D341Med (cell line): ENCODE measurements around the gene PDE6B.
A peak's percentile ranks its signal among the peaks of the same experiment; 100 is the strongest.
"Not testable (repeated sequence)": the region's sequence is repeated elsewhere in the genome, so short reads cannot be mapped to it uniquely, and the experiment has no call there.

Experiments used
- DNase-seq: peaks from one replicate; pipeline ENCODE4 v3.0.0; 2012; ENCODE audit warnings: low spot score

PDE6B gene

GRCh38 chr4:656436-657337, 31.3 kb downstream of the PDE6B start:
- DNase-seq = no peak

- no peak for DNase-seq
These were observed 32.0 kb downstream of the PDE6B start for GRCh38 chr4:657338-657833.

GRCh38 chr4:657834-658667, 32.7 kb downstream of the PDE6B start:
- no peak for DNase-seq

- DNase-seq = no peak
These were observed 33.6 kb downstream of the PDE6B start for GRCh38 chr4:658681-659667.

- no peak for DNase-seq
These were observed 34.5 kb downstream of the PDE6B start for GRCh38 chr4:659851-660250.

- no peak for DNase-seq
These were observed 35.0 kb downstream of the PDE6B start for GRCh38 chr4:660401-660800.

- no peak for DNase-seq
These were observed 35.9 kb downstream of the PDE6B start for GRCh38 chr4:661231-661630.

GRCh38 chr4:661881-662761, 36.7 kb downstream of the PDE6B start:
- DNase-seq = no peak

- no peak for DNase-seq
These were observed 37.7 kb downstream of the PDE6B start for GRCh38 chr4:663046-663437.

- DNase-seq = peak; percentile 96
These were observed 38.4 kb downstream of the PDE6B start for GRCh38 chr4:663438-664428.

GRCh38 chr4:664713-665231, 39.4 kb downstream of the PDE6B start:
- DNase-seq = no peak

- DNase-seq = no peak
These were observed 40.0 kb downstream of the PDE6B start for GRCh38 chr4:665381-665750.

- no peak for DNase-seq
These were observed 40.5 kb downstream of the PDE6B start for GRCh38 chr4:665751-666435.

GRCh38 chr4:666436-666810, 41.0 kb downstream of the PDE6B start:
- no peak for DNase-seq

- no peak for DNase-seq
These were observed 41.6 kb downstream of the PDE6B start for GRCh38 chr4:666822-667544.

GRCh38 chr4:667545-667925, 42.2 kb downstream of the PDE6B start:
- no peak for DNase-seq

GRCh38 chr4:668219-668618, 42.8 kb downstream of the PDE6B start:
- not testable (repeated sequence) for DNase-seq
